Mesenchymal stem cell (in vitro differentiated cells and primary cell): ENCODE measurements around the gene IRS1.
"Not testable (repeated sequence)": the region's sequence is repeated elsewhere in the genome, so short reads cannot be mapped to it uniquely, and the experiment has no call there.

Source experiments
- DNase-seq: peaks from one replicate; pipeline ENCODE4 v3.0.0-alpha.2; 2013
- H2AFZ ChIP-seq: one replicate; pipeline ENCODE4 v1.6.1; 2013; ENCODE audit warnings: low read depth, mild to moderate bottlenecking, control low read depth, inconsistent platforms, low read length, moderate library complexity
- H2AK5ac ChIP-seq: 2 replicates; pipeline ENCODE4 v1.6.1; 2013; ENCODE audit warnings: low read length, moderate library complexity, mild to moderate bottlenecking, inconsistent platforms; ENCODE audit not compliant: severe bottlenecking
- H2BK120ac ChIP-seq: one replicate; pipeline ENCODE4 v1.6.1; 2013; ENCODE audit warnings: low read depth, mild to moderate bottlenecking, inconsistent platforms, low read length, moderate library complexity
- H2BK12ac ChIP-seq, 2 experiments: one replicate each; pipeline ENCODE4 v1.6.1; 2013; ENCODE audit warnings: inconsistent platforms in 2 of 2, low read length in 2 of 2, mild to moderate bottlenecking in 2 of 2, moderate library complexity in 2 of 2, control low read depth in 1 of 2
- H2BK15ac ChIP-seq: one replicate; pipeline ENCODE4 v1.6.1; 2013; ENCODE audit warnings: mild to moderate bottlenecking, low read depth, inconsistent platforms; ENCODE audit not compliant: poor library complexity, severe bottlenecking
- H2BK5ac ChIP-seq: 2 replicates; pipeline ENCODE4 v1.6.1; 2013; ENCODE audit warnings: low read depth, mild to moderate bottlenecking, low read length, control low read depth, inconsistent platforms; ENCODE audit not compliant: poor library complexity, severe bottlenecking
- H3K14ac ChIP-seq, 2 experiments: one replicate each; pipeline ENCODE4 v1.6.1; 2013; ENCODE audit warnings: inconsistent platforms in 2 of 2, low read length in 2 of 2, control low read depth in 1 of 2, mild to moderate bottlenecking in 1 of 2, moderate library complexity in 1 of 2
- H3K18ac ChIP-seq, 2 experiments: one replicate each; pipeline ENCODE4 v1.6.1; 2013; ENCODE audit warnings: inconsistent platforms in 2 of 2, low read length in 2 of 2, control low read depth in 1 of 2, low read depth in 1 of 2, mild to moderate bottlenecking in 1 of 2
- H3K23ac ChIP-seq, 2 experiments: one replicate each; pipeline ENCODE4 v1.6.1; 2013; ENCODE audit warnings: inconsistent platforms in 2 of 2, low read length in 2 of 2, mild to moderate bottlenecking in 2 of 2, moderate library complexity in 2 of 2, control low read depth in 1 of 2
- H3K27ac ChIP-seq: 2 replicates; pipeline ENCODE4 v1.5.1; 2013; ENCODE audit warnings: mild to moderate bottlenecking, moderate library complexity, low read length, control low read depth, inconsistent platforms; ENCODE audit not compliant: poor library complexity, severe bottlenecking
- H3K27me3 ChIP-seq, 2 experiments: 2 replicates each; pipeline versions ENCODE4 v1.6.1 to v1.7.0; 2013; ENCODE audit warnings: low read length in 2 of 2, mild to moderate bottlenecking in 2 of 2, moderate library complexity in 2 of 2, control low read depth in 1 of 2, inconsistent platforms in 1 of 2; ENCODE audit not compliant: control insufficient read depth in 1 of 2, insufficient read depth in 1 of 2
- H3K36me3 ChIP-seq, 2 experiments: 2 replicates each; pipeline versions ENCODE4 v1.6.1 to v1.7.0; 2013; ENCODE audit warnings: low read length in 2 of 2, control low read depth in 1 of 2, inconsistent platforms in 1 of 2, low read depth in 1 of 2, mild to moderate bottlenecking in 1 of 2; ENCODE audit not compliant: insufficient read depth in 2 of 2, control insufficient read depth in 1 of 2
- H3K4ac ChIP-seq, 2 experiments: one replicate each; pipeline ENCODE4 v1.6.1; 2013; ENCODE audit warnings: inconsistent platforms in 2 of 2, low read length in 2 of 2, mild to moderate bottlenecking in 2 of 2, moderate library complexity in 2 of 2, control low read depth in 1 of 2, low read depth in 1 of 2
- H3K4me1 ChIP-seq: 2 replicates; pipeline ENCODE4 v1.6.1; 2013; ENCODE audit warnings: low read depth, low read length, control low read depth; ENCODE audit not compliant: control insufficient read depth, insufficient read depth
- H3K4me2 ChIP-seq: 2 replicates; pipeline ENCODE4 v1.6.1; 2013; ENCODE audit warnings: low read length, mild to moderate bottlenecking, inconsistent platforms; ENCODE audit not compliant: poor library complexity, severe bottlenecking
- H3K4me3 ChIP-seq, 2 experiments: 2 replicates each; pipeline versions ENCODE4 v1.5.1 to v1.7.0; 2013; ENCODE audit warnings: low read length in 2 of 2, mild to moderate bottlenecking in 2 of 2, control low read depth in 1 of 2, low read depth in 1 of 2; ENCODE audit not compliant: insufficient read depth in 1 of 2
- H3K79me1 ChIP-seq: replicated peaks from 2 replicates; pipeline ENCODE4 v1.6.1; 2013; ENCODE audit warnings: mild to moderate bottlenecking, control low read depth, low read length, inconsistent platforms; ENCODE audit not compliant: poor library complexity, severe bottlenecking
- H3K9ac ChIP-seq: 2 replicates; pipeline ENCODE4 v1.7.0; 2013; ENCODE audit warnings: mild to moderate bottlenecking, low read length, moderate library complexity
- H3K9me3 ChIP-seq: 2 replicates; pipeline ENCODE4 v1.7.0; 2013; ENCODE audit warnings: mild to moderate bottlenecking, low read length; ENCODE audit not compliant: control insufficient read depth
- H4K8ac ChIP-seq: one replicate; pipeline ENCODE4 v1.6.1; 2013; ENCODE audit warnings: inconsistent platforms, mild to moderate bottlenecking, low read length, moderate library complexity
- H4K91ac ChIP-seq: one replicate; pipeline ENCODE4 v1.6.1; 2013; ENCODE audit warnings: mild to moderate bottlenecking, low read length, inconsistent platforms
- WGBS: methylation state at CpG from one replicate; pipeline ENCODE4 v1.1.7; 2013; ENCODE audit warnings: mixed read lengths; 5-methylcytosine and 5-hydroxymethylcytosine counted together

Gene IRS1

DNA sequence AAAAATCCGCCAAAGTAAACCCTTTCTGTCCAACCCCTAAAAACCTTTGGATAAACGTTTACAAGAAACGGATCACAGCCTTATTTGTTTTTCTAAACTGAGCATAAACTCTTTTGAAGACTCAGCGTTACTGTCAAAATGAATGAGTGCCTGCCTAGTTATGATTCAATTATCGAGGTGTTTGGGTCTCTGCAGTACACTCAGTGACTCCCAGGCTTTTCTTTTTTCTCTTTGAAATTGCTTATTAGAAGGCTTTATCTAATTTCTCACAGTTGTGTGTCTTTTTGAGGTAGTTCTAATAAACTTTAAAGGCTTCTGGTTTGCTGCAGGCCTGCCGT lies 36.9 kb upstream of the IRS1 start:
- H3K23ac ChIP-seq = no peak overlapping the region
- no peak for DNase-seq
- 10% methylated on average over 6 of the region's 6 CpGs for WGBS

DNA sequence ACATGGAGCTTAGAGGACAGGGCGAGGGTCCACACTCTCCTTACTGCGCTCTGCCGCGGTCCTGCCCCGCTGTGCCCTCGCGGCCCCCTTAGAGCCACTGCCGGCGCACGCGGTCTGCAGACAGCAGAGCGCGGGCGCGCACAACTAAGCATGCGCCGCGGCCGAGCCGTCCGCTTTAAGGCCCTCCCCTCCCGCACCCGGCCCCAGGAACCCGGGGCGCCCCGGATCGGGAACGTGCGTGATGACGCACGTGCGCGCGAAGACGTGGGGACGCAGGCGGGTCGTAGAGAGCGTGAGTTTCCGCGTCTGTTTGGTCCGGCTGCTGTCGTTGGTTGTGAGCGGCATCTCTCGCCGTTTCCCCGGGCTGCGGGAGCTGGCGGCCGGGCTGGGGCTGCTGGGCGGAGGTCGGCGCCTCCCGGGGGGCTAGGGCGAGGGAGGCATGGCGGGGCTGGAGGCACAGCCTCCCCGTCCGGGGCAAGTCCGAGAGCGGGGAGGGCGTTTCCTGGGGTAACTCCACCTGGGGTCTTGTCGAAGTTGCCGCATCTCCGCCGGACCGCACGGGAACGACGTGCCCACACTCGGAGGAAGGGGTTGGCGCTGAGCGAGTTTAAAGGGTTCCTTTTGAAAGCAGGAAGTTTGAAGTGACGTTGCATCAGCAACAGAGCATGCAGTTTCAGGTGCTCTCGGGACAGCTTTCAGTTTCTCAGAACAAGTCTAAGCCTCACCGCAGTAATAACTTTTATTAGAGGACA lies 36.4 kb upstream of the IRS1 start, which contains the start of gene RHBDD1:
Gene RHBDD1 (plus strand): TSS at position 259 of the 752 bp plus-strand sequence. CDS start 28,640 bp downstream, outside the sequence.
- Histone ChIP-seq H2BK5ac (peak within 1 kb of the TSS; percentile 85), H4K91ac (peak within 1 kb of the TSS; percentile 99), H3K14ac (peak within 1 kb of the TSS; percentile 91 to 97), H3K4me1 (peaks cover 6% of the 10 kb centered on the region), H3K79me1 (peaks cover 12% of the 10 kb centered on the region), H2BK15ac (peak within 1 kb of the TSS; percentile 99), H3K9ac (peak within 1 kb of the TSS; percentile 90), H3K27ac (peak within 1 kb of the TSS; percentile 75), H3K23ac (peak within 1 kb of the TSS; percentile 47 to 85), H2BK120ac (peak within 1 kb of the TSS; percentile 97), H3K27me3 (no peaks in the 10 kb centered on the region), H4K8ac (peak within 1 kb of the TSS; percentile 99), H2AFZ (peak within 1 kb of the TSS; percentile 90), H3K18ac (peak within 1 kb of the TSS; percentile 95 to 100), H2AK5ac (no peak within 1 kb of the TSS), H3K4ac (peak within 1 kb of the TSS; percentile 83 to 99), H3K9me3 (no peaks in the 10 kb centered on the region), H3K4me3 (peak within 1 kb of the TSS; percentile 92 to 94), H3K36me3 (peaks cover 0 to 19% of the 10 kb centered on the region in 2 experiments), H2BK12ac (peak within 1 kb of the TSS; percentile 89 to 95), H3K4me2 (peak within 1 kb of the TSS; percentile 88)
- under 1% methylated on average over 63 of the region's 75 CpGs for WGBS
- DNase-seq = peak; percentile 93

More for the DNA sequence above, 36.9 kb upstream of the IRS1 start:
- Histone ChIP-seq H2BK5ac (peak overlapping the region; percentile 85), H3K9ac (peak overlapping the region; percentile 90), H2BK15ac (no peak overlapping the region), H3K27me3 (no peaks in the 10 kb centered on the region), H2AK5ac (no peak overlapping the region), H2BK12ac (no peak overlapping the region), H3K18ac (no peak overlapping the region), H3K4me3 (peak overlapping the region; percentile 92 to 94), H3K4me1 (peaks cover 6% of the 10 kb centered on the region), H3K27ac (peak overlapping the region; percentile 75), H3K4ac (no peak overlapping the region), H3K14ac (no peak overlapping the region), H3K4me2 (peak overlapping the region; percentile 63), H3K36me3 (peaks cover 0 to 22% of the 10 kb centered on the region in 2 experiments), H4K8ac (no peak overlapping the region), H4K91ac (no peak overlapping the region), H3K9me3 (peaks cover under 1% of the 10 kb centered on the region), H3K79me1 (peaks cover 12% of the 10 kb centered on the region), H2BK120ac (no peak overlapping the region), H2AFZ (no peak overlapping the region)

DNA sequence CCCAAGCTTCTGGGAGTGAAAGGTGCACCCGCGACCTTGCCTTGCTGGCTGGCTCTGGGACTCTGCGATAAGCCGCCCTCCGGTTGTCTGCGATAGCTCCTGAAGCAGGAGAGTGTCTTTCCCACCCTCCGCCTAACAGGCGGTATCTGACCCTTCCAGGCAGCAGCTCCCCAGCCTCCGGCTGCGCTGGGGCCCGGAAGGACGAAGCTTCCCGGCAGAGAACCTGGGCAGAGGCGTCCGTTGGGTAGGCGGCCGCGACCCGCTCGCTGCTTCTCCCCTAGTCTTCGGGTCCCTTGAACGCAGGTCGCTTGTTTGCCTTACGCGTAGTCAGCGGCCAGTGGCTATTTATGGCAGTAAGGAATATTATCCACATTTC lies 35.8 kb upstream of the IRS1 start:
- Histone ChIP-seq H2BK120ac (peak overlapping the region; percentile 93), H4K91ac (peak overlapping the region; percentile 96), H4K8ac (peak overlapping the region; percentile 99), H3K79me1 (peaks cover 12% of the 10 kb centered on the region), H2AFZ (peak overlapping the region; percentile 51), H3K4ac (peak overlapping the region; percentile 74 to 99), H3K27ac (peak overlapping the region; percentile 68), H3K23ac (peak overlapping the region; percentile 14 to 85), H3K36me3 (peaks cover 0 to 19% of the 10 kb centered on the region in 2 experiments), H3K27me3 (no peaks in the 10 kb centered on the region), H3K9ac (peak overlapping the region; percentile 90), H2BK15ac (peak overlapping the region; percentile 95), H3K18ac (peak overlapping the region; percentile 89 to 99), H3K4me3 (peak overlapping the region; percentile 92 to 94), H3K4me1 (peaks cover 6% of the 10 kb centered on the region), H3K14ac (peak overlapping the region in 1 of 2 experiments; percentile 61), H3K9me3 (no peaks in the 10 kb centered on the region), H2BK5ac (no peak overlapping the region), H2BK12ac (peak overlapping the region; percentile 89 to 95), H2AK5ac (no peak overlapping the region), H3K4me2 (peak overlapping the region; percentile 88)
- no peak for DNase-seq
- WGBS = 14% methylated on average over 22 of the region's 26 CpGs

DNA sequence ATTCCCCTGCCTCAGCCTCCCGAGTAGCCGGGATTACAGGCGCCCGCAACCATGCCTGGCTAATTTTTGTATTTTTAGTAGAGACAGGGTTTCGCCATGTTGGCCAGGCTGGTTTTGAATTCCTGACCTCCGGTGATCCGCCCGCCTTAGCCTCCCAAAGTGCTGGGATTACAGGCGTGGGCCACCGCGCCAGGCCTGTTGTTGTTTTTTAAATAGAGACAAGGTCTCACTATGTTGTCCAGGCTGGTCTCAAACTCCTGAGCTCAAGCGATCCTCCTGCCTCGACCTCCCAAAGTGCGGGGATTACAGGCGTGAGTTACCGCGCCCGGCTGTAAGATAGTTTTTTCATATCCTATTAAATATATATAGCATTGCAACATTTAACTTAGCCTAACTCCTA lies 35.3 kb upstream of the IRS1 start:
- not testable (repeated sequence) for H3K9me3 ChIP-seq, H3K14ac ChIP-seq, H2BK12ac ChIP-seq, H3K4me1 ChIP-seq, H2AFZ ChIP-seq, H3K27me3 ChIP-seq, H2BK120ac ChIP-seq, H3K9ac ChIP-seq, H3K4me2 ChIP-seq, H2BK5ac ChIP-seq, H2AK5ac ChIP-seq, H2BK15ac ChIP-seq, H4K91ac ChIP-seq, H4K8ac ChIP-seq, H3K79me1 ChIP-seq, DNase-seq, H3K27ac ChIP-seq, H3K23ac ChIP-seq, H3K4ac ChIP-seq, H3K18ac ChIP-seq
- H3K36me3 ChIP-seq = peaks cover 0 to 16% of the 10 kb centered on the region in 2 experiments
- H3K4me3 ChIP-seq = peak overlapping the region in 1 of 2 experiments; percentile 94
- WGBS = 97% methylated on average over 12 of the region's 18 CpGs
